AG09319 (cell line): ENCODE measurements around the gene RNF39.

Experiments
- DNase-seq: peaks from one replicate; pipeline ENCODE4 v3.0.0-alpha.2; 2010; ENCODE audit warnings: low read depth; ENCODE audit errors: extremely low read depth
- CTCF ChIP-seq: IDR thresholded peaks from 2 replicates; pipeline ENCODE4 v1.5.1; 2011; ENCODE audit warnings: low read depth, mild to moderate bottlenecking, inconsistent platforms, low read length, moderate library complexity

Gene RNF39

DNA sequence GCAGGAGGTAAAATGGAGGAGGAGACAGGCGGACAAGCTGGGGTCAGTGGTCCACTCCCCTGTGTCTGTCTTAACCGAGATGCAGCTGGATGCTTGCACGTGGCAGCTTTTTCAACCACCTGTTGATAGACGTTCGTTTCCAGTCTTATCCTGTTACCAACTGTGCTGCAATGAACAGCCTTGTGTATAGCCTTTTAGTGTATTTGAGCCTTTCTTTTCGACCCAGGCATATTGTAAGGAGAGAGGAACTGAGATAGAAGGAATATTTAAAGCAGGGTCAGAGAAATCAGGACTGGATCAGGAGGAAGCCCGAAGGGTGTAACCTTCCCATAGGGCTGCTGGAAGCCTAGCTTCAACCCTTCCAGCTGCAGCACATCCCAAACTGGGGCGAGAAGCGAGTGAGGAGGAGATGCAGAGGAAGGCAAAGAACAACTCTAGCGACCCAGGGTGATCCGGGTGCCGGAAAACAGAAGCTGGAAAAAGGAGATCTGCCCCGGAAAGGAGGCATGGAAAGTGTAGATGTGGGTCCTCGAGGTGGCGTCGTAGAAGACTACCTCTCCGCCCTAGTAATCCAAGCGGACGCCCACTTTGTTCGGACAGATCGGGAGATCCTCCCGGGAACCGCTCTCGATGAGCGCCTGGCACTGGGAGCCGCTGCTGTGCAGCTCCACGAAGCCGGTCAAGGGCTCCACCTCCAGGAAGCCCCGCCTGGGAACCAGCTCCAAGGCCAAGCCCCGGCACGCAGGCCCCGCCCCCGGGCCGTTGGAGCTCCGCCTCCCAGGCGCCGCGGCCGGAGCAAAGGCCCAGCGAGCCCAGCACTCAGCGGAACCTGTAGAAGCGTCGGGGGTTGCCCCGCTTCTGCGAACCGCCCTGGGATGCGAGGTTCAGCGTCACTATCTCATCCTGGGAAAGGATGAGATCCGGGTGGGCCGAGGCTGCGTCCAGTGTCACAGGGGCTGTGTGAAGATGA is 26.2 kb upstream of the RNF39 start:
- peak; percentile 8 for TF ChIP-seq CTCF
- peak; percentile 41 for DNase-seq

DNA sequence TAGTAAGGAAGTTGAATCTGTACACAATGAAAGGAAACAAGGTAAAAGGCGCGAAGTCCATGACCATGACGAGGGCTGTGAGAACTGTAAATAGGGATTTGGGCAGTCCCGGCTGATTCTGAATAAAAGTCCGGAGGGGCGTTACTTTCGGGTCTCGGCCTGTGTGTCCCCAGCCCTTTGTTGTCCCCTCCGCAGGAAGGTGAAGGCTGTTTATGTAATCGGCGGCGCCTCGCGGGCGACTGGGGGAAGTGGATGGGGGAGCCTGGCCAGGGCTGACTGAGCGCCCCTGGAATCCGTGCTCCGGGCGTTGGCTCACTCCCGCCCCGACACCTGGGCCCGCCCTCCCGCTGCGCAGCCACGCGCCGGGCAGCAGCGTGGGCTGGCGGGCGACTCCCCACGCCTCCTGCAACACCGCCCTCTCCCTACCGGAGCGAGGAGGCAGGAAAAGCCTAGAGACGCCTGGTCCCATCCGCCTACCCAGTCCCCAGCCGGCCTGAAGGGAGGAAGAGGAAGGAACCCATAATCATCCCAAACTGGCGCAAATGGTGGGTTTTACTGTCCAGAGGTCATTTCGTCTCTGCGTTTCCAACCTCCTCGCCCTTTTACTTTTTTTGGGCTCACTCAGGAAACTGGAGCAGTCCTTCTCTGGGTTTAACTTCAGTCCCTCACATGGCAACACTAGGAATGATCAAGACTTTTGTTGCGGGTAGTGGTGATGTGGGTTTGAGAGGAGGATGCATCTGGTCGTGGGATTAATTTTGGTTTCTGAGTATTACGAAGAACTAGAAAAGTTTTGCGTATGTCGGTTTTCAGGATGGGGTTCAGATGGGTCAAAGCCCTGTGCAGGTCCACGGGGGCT is 25.2 kb upstream of the RNF39 start:
- TF ChIP-seq CTCF = no peak
- no peak for DNase-seq

GRCh38 chr6:30100154-30100553 is 24.6 kb upstream of the RNF39 start:
- no peak for DNase-seq
- no peak for TF ChIP-seq CTCF

- no peak for DNase-seq
- no peak for TF ChIP-seq CTCF
Observed at GRCh38 chr6:30097902-30098768, 22.6 kb upstream of the RNF39 start.

- TF ChIP-seq CTCF = no peak
- no peak for DNase-seq
Observed at GRCh38 chr6:30096829-30097228, 21.3 kb upstream of the RNF39 start.

DNA sequence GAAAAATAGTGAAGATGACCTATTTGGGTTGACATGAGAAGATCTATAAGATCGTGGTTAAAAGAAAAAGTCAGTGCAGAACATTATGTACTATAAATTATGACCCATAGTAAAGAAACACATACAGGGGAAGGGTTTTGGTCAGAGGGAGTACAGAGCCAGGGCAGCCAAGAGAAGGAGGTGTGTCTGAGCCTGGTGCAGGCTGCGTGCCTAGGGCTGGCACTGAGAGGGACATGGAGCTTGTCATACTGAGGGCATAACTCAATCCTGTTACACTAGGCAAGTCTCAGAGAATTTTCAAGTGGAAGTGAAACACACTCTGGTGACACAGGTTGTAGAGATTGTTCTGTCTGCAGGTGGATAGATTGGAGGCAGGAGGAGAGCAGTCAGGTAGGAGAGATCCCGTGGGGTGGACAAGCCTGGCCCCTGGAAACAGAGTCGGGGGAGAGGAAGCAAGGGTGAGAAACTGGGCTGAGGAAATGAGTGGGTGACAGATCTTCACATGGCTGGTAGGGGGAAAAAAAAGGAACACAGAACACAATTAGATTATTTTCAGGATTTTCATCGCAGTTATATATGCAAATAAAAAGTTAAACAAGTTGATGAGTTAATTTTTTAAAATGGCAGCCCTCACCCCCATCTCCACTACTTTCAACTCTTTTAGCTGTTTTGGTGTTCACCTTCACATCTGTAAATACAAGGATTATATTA is 18.5 kb upstream of the RNF39 start:
- TF ChIP-seq CTCF = no peak

More for the DNA sequence above, 18.5 kb upstream of the RNF39 start:
- no peak for DNase-seq
